Glomerular endothelial cell (primary cell): ENCODE results near the gene ANKRD40CL. TPM values are rescaled to one million over a fixed set of nuclear protein-coding genes. Genes with fewer than 3 reads are reported as not detected.
"Not testable (repeated sequence)": the region's sequence is repeated elsewhere in the genome, so short reads cannot be mapped to it uniquely, and the experiment has no call there.

Experiments
- DNase-seq: peaks from one replicate; pipeline ENCODE4 v3.0.0-alpha.2; 2011; ENCODE audit warnings: low read depth, low spot score; ENCODE audit errors: extremely low read depth
- total RNA-seq: library from RNA; depleted of rRNA; stranded (reverse); fragments of >200 nt; gene quantifications from 2 replicates; pipeline ENCODE4 v1.2.3, GENCODE V29; 2015

ANKRD40CL gene
- total RNA-seq, 1 donor from 2014 or later: not detected

DNA sequence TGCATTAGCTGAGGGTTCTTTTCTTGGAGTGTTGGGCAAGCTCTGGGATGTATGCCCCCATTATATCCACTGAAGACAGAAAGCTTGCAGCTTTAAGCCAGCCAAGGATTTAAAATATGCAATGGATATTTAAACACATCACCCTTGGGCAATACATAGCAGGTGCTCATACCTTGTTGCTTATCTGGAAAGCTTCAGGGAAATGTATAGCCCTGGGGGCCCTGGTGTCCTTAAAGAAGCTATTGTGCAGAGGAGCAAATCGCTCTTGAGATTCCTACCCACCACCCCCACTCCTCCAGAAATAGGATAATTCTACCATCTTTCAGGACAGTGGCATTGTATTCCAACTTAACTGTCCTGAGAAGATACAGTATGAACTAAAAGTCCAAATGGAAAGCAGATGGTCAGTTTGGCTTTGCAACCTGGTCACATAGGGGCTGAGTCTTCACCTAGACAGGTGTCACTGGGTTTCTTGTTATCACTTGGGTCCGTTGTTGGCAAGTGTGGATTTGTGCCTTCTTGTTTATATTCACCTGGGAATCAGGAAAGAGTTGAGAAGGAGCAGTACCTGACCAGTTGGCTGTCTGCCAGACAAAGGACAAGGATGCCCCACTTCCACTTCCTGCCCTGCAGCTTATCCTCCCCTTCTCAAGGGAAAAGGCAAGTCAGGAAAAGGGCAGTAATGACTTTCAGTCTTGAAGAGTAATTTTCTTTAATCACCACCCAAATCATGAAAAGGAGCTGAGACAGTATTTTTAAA is 3.4 kb downstream of the ANKRD40CL start:
- no peak for DNase-seq

DNA sequence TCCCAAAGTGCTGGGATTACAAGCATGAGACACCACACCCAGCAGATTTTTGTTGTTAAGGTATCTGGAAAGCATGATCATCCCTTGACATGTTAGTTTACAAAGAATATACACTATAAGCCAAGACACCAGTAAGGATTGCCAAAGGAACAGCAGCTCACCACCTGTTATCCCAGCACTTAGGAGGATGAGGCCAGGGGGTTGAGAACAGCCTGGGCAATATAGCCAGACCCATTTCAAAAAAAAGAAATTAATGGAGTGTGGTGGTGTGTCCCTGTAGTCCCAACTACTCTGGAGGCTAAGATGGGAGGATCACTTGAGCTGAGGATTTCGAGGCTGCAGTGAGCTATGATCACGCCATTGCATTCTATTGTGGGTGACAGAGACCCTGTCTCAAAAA is 5.1 kb downstream of the ANKRD40CL start:
- DNase-seq: no peak

DNA sequence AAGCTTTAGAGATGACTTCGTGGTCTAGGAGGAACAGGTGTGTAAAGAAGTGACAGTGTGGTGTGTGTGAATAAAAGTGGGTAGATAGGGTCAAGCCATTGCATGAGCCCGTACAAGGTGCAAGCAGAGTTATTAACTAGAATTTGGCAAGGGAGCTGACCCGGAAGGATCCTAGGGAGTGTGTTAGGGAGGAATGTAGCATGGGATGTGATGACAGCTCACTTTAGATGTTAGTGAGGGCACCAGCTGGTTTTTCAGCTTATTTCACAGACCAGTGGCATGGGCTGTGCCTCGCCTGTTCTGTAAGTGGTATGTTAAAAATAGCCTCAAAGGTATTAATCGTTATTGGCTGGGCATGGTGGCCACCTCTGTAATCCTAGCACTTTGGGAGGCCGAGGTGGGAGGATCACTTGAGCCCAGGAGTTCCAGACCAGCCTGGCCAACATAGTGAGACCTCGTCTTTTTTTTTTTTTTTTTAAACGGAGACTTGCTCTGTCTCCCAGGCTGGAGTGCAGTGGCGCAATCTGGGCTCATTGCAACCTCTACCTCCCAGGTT is 8.3 kb downstream of the ANKRD40CL start:
- DNase-seq: no peak

DNA sequence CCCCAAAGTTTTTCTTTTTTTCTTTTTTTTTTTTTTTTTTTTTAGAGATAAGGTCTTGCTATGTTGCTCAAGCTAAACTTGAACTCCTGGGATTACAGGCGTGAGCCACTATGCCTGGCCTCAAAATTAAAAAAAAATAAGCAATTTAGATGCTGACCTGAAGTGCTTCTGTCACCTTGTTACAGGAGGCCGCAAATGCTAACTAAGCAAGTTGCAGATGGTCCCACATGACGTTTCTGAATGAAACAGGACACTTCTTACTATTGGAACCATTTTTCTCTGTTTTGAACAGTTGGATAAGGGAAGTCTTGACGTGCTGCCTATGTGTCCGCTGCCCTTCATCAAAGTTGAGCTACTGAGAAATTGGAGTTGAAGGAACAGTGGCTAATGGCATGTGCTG is 8.8 kb downstream of the ANKRD40CL start:
- DNase-seq: no peak

DNA sequence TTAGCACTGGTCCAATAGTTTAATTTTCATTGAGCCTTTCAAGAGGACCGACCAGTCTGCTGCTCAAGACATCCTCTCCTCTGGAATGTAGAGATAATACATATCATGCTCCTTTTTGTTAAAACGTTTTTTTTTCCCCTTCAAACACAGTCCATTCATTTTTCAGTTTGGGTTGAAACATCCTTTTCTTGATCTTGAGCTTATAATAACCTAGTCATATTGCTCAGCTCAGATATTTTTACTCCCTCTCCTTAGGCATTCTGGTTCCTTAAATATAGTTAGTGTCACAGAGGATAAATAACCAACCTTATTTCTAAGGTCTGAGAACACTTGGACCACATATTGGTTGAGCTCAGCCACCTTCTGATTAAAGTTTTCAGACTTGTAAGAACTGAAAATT is 12.8 kb downstream of the ANKRD40CL start:
- no peak for DNase-seq

DNA sequence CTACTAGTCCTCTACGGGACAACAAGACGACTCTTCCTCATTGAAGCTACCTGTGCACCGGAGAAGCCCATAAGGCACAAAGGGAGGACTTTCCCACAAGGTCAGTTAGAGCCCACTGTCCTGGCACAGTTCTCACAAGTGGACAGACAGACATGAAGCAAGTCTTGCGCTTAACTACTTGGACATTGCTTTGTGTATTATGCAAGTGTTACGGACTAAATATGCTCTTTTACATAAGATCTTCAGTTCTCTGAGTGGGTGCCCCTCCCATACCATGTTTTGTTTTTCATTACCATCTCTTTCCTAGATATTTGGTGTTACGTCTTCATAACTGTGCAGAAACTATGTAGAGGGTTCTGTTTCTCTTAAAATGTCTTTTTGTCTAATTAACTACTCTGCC is 18.1 kb downstream of the ANKRD40CL start:
- DNase-seq: no peak

DNA sequence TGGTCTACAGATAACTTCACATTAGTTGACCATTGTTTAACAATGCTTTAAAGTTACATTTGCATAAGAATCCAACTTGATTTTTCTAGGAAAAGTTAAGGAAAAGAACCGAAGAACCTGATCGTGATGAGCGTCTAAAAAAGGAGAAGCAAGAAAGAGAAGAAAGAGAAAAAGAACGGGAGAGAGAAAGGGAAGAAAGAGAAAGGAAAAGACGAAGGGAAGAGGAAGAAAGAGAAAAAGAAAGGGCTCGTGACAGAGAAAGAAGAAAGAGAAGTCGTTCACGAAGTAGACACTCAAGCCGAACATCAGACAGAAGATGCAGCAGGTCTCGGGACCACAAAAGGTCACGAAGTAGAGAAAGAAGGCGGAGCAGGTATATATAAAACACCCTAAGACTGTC is 21.7 kb downstream of the ANKRD40CL start:
- no peak for DNase-seq

DNA sequence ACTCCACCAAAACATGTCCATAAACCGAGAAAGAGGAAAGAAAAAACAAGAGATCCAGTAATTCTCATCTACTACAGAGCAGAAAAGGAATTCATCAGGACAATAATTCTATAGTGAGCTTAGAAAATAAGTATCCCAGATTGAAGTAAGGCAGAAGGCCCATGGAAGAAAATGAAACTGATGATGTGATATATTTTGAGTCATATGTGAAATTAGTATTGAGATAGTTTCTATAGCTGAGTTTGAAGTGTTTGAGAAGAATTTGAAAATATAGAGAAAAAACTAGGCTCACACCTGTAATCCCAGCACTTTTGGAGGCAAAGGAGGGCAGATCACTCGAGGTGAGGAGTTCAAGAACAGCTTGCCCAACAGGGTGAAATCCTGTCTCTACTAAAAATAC is 28.2 kb downstream of the ANKRD40CL start:
- DNase-seq: no peak

DNA sequence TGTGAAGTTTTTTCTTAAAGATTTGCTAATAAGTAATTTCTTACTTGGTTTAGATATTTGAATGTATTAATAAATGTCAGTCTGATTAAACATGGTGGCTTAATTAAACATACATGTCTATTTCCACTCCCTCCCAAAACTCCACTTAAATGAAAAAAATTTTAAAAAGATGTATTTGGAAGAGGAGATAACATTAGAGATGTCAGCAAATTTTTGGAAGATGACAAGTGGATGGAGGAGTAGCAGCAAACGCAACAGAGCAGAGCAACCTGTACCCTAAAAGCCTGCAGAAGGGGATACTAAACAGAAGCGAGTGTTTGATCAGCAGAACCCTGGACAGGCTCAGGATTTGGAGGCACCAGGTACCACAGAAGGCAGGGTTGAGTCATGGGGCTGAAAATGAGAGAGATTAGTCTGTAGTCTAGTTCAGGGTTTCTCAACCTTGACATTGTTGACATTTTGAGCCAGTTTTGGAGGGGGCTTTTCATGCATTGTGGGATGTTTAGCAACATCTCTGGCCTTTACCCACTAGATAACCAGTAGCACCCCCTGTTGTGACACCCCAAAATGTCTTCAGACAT is 30.1 kb downstream of the ANKRD40CL start:
- DNase-seq: no peak

DNA sequence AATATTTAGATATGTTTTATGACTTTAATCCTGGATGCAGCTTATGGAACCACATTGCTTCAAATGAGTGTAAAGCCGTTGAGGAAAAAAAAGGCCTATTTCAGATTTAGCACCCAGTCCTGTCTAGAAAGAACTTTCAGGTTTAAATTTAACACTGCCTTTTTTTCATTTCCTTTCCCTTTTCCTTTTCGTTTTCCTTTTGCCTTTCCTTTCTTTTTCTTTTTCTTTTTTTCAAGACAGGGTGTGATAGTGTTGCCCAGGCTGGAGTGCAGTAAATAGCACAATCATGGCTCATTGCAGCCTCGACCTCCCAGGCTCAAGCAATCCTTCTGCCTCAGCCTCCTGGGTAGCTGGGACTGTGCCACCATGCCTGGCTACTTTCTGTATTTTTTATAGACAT is 32.0 kb downstream of the ANKRD40CL start:
- no peak for DNase-seq

DNA sequence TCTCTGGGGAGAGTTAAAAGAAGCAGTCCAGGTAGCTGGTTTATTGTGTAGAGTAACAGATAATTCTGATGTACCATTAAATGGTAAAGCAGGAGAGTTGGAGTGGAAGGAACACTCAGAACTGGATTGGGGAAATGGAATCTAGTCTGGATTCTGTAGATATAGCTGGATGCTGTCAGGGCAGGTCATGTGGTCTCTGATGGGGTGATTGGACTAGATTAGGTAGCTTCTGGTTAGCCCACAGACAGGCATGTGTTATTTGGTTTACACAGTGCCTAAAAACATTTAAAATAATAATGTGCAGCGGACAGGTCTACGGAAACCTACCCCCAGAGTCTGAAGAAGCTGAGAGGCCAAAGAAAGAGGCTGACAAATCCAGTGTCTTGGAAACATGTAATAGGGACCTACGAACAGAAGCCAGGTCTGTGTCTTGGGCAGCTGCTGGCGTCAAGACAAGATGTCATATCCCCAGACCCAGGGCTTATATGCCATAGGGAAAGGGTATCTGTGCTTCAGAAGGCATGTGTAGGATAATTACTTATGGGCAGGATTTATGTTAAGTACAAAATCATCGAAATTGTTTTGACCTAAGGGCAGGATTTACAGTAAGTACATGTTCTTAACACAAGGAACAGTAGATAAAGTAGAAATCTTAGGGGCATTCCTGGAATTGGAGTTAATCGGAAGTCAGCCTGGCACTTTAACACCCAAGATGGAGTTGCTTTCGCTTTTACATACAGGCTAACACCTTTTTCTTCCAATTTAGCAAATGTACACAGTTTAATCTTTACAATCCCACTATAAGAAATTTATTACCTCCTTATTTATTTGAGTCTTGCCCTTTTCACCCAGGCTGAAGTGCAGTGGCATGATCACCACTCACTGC is 35.5 kb downstream of the ANKRD40CL start:
- DNase-seq: no peak

DNA sequence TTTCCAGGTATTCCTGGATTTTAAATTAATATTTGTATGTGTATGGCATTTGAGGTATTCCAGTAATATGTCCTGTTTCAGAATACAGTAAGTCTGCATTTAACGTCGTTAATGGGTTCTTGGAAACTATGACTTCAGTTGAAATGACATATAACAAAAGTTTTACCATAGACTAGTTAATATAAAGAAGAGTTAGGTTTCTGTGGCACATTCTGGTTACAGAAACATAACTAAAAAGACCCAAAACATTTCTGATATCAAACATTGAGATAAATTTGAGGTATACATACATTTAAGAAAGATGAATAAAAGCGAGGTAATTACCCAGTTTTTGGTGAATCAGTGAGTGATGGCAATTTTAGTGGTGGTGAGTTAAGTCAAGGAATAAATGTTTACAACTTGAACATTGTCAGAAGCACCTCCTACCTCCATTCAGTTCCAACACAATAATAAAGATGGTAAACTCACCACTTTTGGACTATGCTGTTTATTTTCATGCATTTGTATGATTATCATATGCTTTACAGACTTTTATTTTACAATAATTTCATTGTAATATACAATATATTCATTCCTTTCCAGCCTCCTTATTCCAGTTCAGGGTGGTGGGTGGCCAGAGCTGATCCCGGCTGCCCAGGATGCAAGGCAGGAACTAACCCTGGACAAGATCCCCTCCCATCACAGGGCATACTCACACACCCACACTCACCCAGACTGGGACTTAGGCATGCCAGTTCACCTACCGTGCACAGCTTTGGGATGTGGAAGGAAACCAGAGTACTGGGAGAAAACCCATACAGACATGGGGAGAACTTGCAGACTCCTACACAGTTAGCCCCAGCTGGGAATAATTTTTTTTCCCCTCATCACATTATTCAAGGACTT is 38.2 kb downstream of the ANKRD40CL start:
- DNase-seq: no peak

DNA sequence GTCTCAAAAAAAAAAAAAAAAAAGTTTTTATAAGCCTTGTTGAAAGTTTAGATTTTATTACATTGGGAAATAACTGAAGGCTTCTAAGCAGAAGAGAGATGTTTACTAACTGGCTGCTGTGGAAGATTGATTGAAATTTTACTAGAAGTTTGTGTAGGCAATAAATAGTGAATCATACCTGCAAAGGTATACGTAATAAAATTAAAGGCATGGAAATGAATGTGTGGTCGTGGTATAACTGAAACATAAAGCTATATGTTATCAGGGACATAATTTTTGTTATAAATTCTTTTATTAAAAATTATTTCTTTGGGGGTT is 39.2 kb downstream of the ANKRD40CL start:
- DNase-seq: no peak

DNA sequence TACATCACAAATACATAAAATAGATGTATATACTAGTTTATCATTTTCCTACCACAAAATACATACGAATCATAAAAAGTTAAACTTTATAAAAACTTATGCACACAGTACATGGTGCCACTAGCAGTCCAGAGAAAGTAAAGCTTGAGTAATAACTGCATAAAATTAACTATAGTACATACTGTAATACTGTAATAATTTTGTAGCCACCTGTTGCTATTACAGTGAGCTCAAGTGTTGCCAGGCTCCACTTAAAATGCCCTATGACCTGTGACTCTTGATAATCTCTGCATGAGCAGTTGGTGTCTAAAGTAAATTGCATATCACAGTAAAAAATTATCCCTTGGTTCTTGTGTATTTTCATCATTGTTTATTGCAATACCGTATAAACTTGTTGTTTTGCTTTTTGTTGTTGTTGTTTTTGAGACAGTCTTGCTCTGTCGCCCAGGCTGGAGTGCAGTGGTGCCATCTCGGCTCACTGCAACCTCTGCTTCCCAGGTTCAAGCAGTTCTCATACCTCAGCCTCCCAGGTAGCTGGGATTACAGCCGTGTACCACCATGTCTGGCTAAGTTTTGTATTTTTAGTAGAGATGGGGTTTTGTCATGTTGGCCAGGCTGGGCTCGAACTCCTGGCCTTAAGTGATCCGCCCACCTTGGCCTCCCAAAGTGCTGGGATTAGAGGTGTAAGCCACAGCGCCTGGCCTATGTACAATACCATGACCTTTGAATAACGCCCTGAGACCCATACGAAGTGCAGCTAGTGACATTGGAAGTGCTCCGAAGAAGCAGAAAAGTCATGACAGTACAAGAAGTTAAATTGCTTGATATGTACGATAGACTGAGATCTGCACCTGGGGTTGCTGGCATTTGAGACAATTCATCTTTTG is 41.3 kb downstream of the ANKRD40CL start:
- DNase-seq: no peak

DNA sequence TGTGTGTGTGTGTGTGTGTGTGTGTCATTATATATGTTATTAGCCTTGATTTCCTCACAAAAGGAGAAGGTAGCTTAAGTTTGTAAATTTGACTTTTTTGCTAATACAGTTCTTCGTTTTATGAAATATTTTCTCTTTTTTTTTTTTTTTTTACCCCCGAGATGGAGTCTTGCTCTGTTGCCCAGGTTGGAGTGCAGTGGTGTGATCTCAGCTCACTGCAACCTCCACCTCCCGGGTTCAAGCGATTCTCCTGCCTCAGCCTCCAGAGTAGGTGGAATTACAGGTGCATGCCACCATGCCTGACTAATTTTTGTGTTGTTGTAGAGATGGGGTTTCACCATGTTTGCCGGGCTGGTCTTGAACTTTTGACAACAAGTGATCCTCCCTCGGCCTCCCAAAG is 42.7 kb downstream of the ANKRD40CL start:
- not testable (repeated sequence) for DNase-seq

DNA sequence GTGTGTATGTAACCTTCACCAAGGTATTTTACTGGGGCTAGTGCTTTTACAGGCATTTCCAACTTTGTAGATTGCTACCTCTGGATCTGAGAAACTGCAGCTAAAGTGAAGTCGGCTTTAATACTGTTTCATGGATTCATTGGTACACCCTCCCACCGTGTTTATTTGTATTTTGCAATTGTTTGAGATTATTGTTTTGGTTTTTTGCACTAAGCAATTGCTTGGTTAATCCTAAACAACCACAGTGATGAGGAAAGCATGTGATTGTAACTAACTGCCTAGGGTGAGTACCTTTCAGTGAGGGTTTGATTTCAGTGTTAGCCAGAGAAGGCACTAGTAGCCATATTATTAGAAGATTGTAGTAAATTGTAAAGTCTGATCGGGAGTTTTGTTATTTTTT is 44.6 kb downstream of the ANKRD40CL start:
- no peak for DNase-seq

DNA sequence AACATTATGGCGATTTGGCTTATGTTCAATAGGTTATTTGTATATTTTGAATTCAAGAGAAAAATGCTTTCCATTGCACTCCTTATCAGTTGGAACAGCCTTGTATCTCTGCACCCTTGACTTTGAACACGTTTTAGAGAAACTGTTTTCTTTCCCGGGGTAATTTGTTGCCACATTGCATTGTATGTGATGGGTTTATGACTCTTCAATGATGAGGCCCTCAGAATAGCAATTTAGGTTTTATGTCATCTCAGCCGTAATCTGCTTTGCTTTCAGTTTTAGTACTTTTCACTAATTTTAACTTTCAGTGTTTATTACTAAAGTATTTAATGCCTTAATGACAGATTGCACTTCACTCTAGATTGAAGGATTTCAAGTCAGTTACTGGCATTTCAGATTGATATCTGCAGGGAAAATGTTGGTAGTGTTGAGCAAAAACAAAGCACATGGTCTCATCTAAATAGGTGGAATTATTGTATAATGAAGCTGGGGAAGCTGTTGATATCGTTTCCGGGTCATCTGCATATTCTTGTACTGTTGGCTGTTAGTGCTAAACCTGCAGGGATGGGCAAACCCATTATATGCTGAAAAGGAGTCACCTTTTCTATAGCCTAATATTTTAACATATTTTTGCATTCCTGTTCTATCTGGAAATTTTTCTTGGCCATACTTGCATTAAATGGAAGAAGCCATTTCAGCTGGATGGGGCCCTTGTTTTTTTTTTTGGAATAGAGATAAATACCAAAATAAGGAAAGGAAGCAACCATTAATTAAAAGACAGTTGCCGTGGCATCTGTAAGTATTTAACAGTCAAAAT is 45.9 kb downstream of the ANKRD40CL start:
- DNase-seq: no peak

DNA sequence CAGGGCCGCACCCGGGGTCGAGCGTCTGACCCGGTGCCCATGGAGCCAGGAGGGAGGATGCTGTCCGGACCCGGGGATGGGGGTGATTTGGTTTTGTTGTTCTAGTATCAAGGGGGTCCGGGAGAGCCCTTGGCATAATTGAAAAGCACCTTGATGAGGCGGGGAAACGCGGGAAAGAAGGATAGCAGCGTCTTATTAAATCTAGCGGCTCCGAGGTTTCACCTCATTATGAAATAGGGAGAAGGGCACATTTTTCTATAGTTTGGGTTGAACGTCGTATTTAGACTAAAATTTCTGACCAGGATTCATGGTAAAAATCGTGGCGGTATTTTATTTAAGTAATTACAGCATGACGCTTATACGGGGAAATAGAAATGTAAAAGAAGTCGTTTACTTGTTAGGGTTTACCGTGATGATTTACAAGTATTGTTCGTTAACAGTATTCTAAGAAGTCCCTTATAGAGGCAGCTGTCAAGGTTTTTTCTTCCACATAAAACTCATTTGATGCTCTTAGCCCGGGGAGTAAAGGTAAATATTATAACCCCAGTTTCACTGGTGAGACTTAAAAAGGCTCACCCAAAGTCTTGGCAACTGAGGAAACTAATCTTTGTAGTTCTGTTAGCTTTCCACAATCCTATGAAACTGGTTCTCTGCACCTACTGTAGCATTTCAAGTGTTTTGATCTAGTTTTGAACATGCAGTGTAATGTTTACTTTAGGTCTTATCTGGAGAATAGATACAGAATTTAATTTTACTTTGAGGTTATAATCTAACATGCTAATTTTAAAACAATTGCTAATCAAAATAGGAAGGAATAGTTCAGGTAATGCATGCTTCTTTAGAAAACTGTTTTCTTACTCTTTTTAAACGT is 47.2 kb downstream of the ANKRD40CL start:
- DNase-seq: no peak
